GM19043 (cell line): ENCODE measurements around the gene JHY.

Source experiments
- ATAC-seq: cut with Tn5 transposase; IDR thresholded peaks from one replicate; pipeline ENCODE4 v1.9.1; 2021; ENCODE audit warnings: low read depth; ENCODE audit not compliant: unreplicated experiment

JHY gene

DNA sequence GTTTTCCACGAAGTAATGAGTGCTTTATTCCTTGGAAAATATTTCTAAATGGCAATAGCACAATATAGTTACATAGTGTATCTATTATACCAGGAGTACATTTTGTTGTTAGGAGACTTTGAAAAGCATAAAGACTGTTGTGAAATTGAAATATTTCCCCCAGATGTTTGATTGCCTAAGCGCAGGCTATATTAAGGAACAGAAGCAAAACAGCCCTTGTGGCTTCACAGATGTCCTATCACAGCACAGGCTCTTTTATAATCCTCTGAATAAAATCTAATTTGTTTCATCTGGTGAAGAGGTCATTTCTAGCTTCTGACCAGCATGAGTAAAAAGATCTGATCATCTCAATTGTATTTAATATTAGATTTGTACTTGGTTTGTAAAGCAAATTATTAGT is 50.9 kb downstream of the JHY start:
- no peak for ATAC-seq

DNA sequence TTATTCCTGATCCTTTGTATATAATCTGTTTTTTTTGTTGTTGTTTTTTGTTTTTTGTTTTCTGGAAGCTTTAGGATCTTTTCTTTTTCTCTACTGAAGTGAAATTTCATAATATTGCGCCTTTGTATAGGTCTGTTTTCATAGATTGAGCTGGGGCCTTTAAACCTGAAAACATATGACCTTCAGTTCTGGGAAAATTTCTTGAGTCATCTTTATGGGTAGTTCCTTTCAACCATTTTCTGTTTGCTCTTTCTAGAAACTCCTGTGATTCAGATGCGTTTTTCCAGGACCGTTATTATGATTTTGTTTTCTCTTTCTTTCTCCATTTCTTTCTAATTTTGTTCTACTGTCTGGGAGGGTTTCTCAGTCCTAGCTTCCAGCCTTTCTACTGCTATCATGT is 55.4 kb downstream of the JHY start:
- ATAC-seq: no peak

DNA sequence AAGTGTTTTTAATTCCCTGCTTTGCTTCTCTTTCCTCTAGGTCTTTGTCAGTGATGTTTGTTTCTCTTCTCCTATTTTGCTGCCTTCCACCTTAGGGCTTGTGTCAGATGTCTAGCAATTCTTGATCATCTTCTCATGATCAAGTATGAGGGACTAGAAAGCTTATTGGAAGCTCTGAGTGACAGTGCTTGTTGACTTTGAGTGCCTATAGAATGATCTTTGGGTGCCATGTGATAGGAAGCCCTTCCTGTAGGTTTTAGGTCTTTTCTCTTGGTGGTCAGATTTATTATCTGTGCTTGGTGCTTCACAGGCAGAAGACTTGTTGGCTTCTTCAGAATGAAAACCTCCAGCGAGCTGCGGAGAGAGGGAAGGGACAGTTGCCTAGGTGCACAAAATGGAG is 56.0 kb downstream of the JHY start:
- ATAC-seq: no peak

DNA sequence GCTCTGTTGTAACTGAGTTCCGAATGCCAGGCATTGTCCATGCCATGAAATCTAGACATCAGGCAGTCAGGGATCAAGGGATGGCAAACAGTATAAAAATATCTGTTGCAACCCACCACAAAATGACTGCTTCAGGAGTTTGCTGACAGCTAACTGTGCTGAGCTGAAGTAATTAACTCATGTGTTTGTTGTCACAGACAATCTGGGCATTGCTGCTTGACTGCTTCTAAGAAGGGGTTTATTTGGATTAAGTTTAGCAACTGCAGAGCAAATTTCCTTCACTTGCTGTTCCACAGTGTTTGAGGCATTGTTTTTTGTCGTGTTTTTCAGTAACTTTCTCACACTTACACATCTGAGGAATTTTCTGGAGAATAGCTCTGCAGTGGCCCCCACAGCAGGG is 68.7 kb downstream of the JHY start:
- no peak for ATAC-seq

DNA sequence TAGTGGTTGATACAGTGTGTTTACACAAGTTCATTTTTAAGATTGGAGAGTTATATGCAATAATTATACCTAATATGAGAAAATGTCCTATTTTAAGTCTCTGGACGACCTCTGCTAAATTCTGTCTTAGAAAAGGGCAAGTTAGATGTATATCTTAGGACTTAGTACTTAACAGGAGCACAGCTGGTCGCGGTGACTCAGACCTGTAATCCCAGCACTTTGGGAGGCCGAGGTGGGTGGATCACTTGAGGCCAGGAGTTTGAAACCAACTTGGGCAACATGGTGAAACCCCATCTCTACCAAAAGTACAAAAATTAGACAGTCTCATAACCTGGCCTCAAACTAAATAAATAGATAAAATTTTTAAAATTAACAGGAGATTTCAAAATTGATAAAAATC is 71.9 kb downstream of the JHY start:
- no peak for ATAC-seq

DNA sequence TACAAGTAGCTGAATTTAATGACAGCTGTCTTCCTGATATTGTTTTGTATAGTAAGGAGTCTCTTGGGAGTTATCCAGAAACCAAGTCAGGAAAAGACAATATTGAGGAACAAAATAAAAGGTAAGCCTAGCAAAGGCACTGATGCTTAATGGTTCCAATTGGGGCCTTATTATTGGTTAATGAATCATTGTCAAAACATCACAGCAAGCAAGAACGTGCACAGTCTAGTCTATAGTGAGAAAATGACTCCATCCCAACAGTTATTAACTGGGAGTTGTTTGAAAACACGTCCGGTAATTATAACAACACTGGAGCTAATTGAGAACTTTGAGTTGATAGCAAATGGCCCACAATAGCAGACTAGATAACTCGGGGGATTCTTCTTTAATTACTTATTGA is 81.4 kb downstream of the JHY start:
- ATAC-seq: no peak

DNA sequence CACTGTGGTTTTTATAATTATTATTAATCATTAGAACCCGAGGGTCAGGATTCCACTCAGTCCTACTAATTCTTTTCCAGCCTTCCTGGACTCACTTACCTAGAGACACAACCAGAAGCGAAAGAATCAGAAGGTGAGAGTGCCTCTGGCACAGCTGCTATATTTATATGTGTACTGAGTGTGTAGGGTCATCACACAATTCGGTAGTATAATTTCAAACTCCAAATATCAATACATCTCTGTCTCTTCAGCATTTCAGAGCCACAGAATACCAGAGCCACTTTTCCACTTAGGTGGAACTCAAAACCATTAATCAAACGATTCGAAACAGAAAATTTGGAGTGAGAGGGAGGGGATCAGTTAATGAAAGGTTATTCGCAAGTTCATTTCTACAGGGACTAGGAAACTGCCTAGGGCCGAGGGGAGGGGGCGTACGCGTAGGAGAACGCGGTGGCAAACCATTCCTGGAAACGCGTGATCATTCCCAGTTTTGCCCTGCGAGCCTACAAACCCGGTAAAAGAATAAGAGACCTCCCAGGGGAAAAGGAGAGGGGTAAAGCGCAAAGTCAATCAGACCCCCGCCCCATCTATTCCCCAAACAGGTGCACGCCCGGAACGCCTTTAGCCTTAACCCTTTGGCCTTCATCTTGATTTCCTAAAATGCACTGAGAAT is 93.6 kb downstream of the JHY start:
- ATAC-seq: no peak

DNA sequence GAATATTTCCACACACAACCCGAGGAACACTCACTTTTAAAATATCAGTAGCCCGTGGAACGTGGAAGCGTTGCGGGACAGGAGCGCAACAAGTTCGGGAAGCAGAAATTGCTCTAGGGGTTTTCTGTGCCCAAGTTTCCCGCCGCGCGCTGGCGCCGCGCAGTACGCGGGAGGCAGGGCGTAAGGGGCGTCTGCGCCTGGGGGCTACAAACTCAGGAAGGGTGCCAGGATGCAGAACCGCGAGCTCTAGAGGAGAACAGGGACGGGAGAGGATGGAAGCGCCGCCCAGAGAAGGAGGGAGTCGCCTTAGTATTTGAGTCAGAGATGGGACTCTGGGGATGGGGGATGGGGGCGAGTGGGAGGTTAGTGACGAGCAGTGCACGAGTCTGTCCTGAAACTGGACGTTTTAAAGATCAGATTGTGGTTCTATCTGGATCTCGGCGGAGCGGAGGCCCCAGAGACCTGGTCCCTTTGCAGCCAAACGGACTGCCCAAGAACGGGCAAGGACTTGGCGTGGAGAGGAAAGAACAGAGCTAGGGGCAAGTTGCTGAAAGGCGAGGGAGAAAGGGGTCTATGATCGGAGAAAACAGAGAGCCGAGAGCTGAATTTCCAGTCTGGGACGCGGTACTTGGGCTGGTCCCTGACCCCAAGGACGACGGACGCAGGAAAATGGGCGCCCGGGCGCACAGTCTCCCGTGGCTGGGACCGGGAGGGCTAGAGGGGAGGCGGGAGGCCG is 94.3 kb downstream of the JHY start:
- no peak for ATAC-seq

DNA sequence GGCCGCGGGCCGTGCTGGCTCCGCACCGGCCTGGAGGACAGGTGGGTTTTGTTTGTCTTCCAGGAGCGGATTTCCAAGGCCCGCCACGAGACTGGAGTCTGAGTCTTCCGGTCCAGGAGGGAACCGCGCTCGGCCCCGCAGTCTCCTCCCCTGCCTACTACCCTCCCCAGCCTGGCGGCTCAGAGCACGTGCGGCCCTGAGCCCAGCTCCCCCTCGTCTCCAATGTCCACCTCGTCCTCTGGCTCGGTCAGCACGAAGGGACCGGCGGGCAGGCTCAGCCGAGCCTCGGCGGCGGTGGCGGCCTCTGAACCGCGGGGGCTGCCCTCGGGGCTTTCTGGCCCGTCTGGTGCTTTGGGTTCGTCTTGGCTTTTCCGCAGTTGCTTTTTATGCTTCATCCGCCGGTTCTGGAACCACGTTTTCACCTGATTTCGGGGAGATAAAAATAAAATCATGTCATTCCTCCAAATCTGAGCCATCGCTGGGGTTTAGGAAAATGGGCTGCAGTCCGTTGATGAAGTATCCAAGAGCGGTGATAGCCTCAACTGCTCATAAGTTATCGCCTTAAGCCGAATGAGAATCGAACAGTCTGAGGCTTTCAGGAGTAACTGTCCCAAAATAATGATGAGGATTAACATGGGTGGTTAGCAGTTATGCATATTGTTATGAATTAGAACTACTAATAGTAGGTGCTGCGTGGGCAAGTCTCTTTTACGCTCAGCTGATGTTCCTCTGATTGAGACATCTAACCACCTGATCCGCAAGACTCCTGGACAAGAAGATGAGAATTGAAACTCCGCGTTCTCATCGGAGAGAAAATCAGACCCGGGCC is 95.1 kb downstream of the JHY start:
- no peak for ATAC-seq

DNA sequence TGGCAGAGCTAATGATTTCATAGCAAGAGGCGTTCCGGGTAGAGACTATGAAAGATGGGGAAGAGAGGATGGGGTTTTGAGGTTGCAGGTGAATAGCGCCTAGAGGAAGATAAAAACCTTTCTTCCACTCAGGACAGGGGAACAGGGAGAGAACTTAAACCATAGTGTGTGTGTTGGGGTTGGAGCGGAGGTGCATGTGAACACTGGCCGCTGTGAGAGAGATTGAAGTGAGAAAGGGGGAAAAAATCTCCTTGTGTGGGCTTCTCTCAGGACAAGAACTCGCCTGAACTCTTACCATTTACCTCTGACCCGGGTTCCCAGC is 95.7 kb downstream of the JHY start:
- no peak for ATAC-seq

DNA sequence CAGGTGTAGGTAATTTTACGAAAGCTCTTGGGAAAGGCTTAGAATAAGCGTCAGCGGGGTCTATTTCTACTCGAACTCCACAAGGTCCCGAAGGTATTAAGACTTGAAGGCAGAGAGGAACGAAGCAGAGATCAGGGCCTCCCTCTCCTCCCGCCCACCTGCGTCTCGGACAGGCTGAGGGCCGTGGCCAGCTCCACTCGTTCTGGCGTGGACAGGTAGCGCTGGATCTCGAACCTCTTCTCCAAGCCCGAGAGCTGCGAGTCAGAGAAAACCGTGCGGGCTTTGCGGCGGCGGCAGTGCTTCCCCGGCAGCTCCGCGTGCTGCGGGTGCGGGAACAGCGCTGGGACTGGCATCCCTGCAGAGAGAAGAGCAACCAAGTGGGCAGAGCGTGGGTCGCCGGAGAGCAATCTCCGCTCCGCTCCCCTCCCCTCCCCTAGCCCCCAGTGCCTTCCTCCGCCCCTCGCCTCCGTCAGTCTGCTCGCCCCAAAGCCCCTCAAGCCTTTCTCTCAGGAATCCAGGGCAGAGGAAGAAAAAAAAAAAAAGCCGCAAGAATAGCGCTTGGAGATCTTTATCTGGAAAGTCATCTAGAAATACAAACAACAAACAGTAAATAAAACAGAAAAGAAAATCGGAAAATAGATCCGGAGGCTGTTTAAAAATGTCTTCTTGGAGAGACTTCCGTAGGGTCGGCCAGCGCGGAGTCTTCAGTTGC is 96.7 kb downstream of the JHY start:
- ATAC-seq: no peak

DNA sequence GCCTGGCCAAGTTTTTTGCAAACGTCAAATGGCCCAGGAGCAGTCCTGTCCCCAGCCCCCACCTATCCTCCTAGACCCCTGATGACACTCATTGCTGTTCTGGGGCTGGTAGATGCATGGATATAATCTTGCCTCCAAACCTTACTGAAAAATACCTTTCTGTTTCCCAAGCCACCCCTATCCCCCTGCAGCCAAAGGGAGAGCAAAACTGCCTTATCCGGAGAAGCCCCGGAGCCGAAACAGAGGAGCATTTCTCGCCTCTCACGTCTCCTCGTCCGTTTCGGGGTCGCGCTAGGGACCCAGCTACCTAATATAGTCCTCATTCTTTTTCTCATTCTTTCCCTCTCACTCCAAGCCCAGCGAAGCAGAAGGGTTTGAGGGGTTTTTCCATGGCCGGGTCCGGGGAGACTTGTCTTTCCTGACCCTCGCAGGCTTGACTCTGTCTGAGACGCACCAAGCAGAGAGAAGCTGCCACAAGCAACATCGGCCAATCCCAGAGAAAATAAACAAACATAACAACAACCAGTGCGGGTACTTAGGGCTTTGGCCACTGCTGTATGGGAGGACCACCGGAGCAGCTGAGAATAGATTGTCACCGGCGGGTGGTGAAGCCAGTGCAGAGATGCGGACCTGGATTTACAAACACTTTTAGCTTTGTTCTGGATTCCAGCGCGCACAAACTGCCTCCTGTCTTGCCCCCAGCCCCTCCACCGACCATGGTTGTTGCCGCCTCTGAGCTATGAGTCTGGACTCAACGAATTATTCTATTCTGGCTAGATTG is 97.4 kb downstream of the JHY start:
- no peak for ATAC-seq

DNA sequence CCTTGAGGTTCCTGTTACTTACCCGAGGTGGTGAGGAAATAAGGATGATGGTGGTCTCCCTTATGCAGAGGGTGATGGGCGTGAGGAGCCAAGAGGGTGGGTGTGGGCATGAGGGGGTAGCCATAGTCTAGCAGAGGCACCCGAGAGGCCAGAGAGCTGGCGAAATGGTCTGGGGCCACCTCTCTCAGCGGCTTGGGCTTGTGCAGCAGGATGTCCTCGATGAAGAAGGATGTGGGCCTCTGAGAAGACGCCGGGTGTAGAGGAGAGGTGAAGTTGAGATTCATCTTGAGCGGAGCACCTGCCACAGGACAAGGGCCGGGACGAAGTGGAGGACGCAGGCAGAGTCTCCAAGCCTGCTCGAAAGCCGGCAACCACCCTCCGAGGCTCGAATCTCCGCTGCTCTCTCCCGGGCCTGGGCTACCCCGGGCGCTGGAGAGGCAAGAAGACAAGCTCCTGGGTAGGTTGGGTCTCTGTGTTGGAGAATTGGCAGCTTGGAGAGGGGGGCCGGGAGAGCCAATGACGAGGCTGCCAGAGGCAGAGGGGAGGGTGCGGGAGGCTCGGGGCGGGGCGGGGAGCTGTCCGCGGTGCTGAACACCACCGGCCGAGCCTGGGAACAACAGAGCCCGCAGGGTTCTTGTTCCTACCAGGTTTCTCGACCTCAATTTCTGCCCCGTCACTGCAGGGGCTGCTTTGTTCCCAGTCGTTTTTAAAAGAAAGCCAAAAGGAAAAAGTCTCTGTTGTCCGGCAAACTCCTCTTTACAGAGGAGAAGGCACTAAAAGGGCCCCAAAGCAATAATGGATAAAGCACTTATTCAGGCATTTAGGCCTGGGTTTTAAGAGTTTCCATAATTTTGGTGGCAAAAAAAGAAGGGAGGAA is 99.1 kb downstream of the JHY start, which contains the start of gene BSX:
BSX (minus strand) TSS at position 447 of the 877 bp plus-strand sequence; CDS start at position 284, 163 bp downstream.
- ATAC-seq: no peak

DNA sequence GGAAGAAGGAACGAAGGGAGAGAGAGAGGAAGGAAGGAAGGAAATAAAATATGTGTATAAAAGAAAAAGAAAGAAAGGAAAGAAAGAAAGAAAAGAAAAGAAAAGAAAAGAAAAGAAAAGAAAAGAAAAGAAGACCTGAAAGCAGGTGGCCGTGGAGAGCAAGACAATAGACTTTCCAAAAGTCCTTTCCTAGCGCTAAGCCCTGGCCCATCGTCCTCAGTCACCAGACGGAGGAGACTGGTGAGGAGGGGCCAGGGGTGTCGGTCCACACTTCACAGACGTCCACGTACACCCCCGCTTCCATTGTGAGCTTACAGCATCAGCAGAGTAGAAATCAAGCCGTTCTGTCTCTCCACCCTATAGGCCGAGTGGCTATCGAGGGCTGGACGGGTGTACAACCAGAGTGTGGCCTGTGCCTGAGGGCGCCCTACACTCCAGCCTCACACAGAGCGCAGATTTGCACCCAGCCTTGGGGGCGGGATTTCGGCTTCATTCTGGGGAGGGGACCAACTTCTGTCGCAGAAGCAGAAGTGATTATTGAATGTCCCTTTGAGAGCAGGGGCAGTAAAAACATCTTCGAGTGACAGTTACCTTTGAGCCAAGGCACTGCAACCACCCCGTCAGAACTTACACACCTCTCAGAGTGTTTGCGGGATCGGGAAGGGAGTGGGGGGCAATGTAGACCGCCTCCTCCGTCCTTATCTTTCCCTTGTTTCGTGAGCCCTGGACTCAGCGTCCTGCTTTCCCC is 101.1 kb downstream of the JHY start:
- no peak for ATAC-seq

DNA sequence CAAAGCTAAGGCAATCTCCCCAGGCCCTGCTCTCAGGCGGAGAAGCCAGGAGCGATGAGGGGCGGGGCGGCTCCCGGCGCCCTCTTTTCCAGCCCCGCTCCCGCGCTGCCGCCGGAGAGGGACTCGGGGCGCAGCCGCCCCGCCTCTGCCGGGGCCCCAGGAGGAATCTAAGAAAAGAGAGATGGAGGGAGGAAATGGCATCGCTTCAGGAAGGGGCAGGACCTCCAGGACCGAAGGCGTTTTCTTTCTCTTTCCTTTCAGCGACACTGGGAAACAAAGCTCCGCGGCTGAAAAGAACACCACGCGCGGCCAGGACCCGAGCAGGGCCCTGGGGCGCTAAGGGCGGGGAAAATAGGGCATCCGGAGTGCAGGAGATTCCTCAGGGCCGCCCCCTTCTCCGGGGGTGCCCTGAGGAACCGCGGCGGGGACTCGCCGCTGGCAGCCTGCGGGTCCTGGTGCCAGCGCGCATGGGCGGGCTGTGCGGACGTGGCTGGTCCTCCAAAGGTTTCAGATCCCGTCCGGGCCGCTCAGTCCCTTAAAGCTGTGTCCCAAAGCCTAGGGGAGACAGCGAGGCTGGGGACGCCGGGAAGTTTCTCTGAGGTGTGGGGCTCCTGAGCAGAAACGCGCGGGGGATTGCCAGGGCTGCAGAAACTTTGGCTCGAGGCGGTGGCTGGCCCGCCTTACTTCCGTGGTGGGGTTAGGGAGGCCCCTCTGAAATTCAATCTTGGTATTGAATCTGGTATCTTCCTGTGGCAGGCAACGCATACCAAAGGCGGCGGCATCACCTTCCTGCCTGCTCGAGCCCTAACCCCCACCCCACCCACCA is 101.8 kb downstream of the JHY start:
- no peak for ATAC-seq

DNA sequence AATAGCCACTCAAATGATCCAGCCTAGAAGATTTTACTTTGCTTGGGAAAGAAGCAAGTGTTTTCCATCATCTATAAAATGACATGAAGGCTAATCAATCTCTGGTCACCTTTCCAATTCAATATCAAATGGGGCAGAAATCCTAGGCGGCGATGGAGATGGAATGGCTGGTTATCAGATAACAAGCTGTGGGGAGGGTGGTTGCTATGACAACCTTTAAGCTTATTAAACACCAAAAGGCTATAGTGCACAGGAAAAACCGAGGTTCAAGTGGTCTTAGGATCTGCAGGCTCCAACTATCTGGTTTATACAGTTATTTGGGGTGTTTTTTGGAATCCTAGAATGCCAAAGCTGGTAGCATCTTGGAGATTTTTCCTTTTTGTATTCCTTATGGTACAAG is 113.0 kb downstream of the JHY start:
- ATAC-seq: no peak

DNA sequence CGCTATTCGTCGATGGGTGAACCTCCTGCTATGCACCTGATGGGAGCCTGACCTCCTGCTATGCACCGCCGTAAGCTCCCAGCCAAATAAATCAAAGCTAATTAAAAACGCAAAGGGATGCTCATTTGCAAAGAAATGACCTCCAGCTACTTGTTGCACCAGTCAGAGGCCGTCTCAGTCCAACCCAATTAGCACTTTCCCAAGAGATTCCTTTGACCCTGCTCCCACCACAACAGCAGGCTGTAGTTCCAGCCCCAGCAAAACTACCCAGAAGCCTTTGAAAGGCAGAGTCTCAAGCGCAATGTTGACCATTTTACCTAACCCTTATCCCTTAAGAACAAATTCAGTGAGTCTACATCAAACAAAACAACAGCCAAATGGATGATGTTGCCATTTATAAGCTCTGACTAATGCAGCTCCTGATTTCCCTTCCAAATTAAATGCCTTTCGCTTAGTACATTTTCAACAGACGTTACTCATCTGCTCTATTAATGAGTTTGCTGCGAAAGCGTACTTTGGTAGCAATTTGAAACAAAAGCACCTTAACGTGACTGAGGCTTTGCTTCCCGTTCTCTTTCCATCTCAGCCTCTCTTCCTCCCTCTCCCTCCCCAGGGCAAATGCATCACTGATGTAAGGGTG is 116.3 kb downstream of the JHY start:
- no peak for ATAC-seq
